ENCODE measurements around the gene NOTCH4. TPM values are rescaled to one million over a fixed set of nuclear protein-coding genes. Genes with fewer than 3 reads are reported as not detected.

The NOTCH4 gene
- total and polyA plus RNA-seq, 9 of the 15 experiments (the other 6 are each of a cell fraction or from before 2014, with no cell fraction given): 0.24 to 4.3 (median 1.7) TPM

GRCh38 chr6:32195902-32196681 is 27.8 kb downstream of the NOTCH4 start (continued):
- TF ChIP-seq CGGBP1 (CRISPR knock-in tag; IDR thresholded peaks at IDR 0.05) (0 out of 2 replicates have a peak, but pooled peaks have one; percentile 3), ZNF76 (CRISPR knock-in tag; IDR thresholded peaks at IDR 0.05; ENCODE audit: borderline replicate concordance) (peak; percentile 39; the same call in 1 of the 2 replicates), RCOR1 (IDR thresholded peaks at IDR 0.05; ENCODE audit: borderline replicate concordance in 1 of 2, low read depth in 2 of 2, low read length in 2 of 2) (peak in 1 of 2 experiments; percentile 1; a peak in 2 of 4 replicates), KHSRP (IDR thresholded peaks at IDR 0.05) (peak; percentile 88), E2F4 (CRISPR knock-in tag; IDR thresholded peaks at IDR 0.05; ENCODE audit: low read depth) (0 out of 2 replicates have a peak, but pooled peaks have one; percentile 40), GATAD2B (IDR thresholded peaks at IDR 0.05; ENCODE audit: borderline replicate concordance) (peak; percentile 58; the same call in 1 of the 2 replicates), MTA1 (IDR thresholded peaks at IDR 0.05; ENCODE audit: borderline replicate concordance) (peak; percentile 97), RFX1 (IDR thresholded peaks at IDR 0.05) (peak; percentile 94), ZNF589 (CRISPR knock-in tag; IDR thresholded peaks at IDR 0.05; ENCODE audit: low read depth) (peak; percentile 88), IFI16 (CRISPR knock-in tag; IDR thresholded peaks at IDR 0.05) (no peak), CBX3 (IDR thresholded peaks at IDR 0.05; ENCODE audit: borderline replicate concordance in 1 of 2, low read length in 2 of 2) (peak in 1 of 2 experiments; percentile 71; a peak in 1 of 3 replicates), FOXK1 (CRISPR knock-in tag; IDR thresholded peaks at IDR 0.05; ENCODE audit: borderline replicate concordance) (0 out of 2 replicates have a peak, but pooled peaks have one; percentile 53), KAT2B (IDR thresholded peaks at IDR 0.05; ENCODE audit: low read depth, low read length) (no peak), ZBTB26 (CRISPR knock-in tag; IDR thresholded peaks at IDR 0.05) (no peak), MAZ (CRISPR knock-in tag; conservative IDR thresholded peaks at IDR 0.05 in 1 of 2, IDR thresholded peaks at IDR 0.05 in 1 of 2) (peak; percentile 11 to 95; a peak in 3 of 4 replicates), FIP1L1 (IDR thresholded peaks at IDR 0.05; ENCODE audit: low read depth, low read length, poor library complexity, severe bottlenecking) (peak; percentile 86), PHF20 (IDR thresholded peaks at IDR 0.05; ENCODE audit: partially characterized antibody) (peak; percentile 79), ZNF639 (CRISPR knock-in tag; conservative IDR thresholded peaks at IDR 0.05 in 1 of 2, IDR thresholded peaks at IDR 0.05 in 1 of 2) (peak in 1 of 2 experiments; percentile 91; a peak in 2 of 4 replicates), TFAP4 (CRISPR knock-in tag; IDR thresholded peaks at IDR 0.05; ENCODE audit: borderline replicate concordance) (peak; percentile 51; the same call in 1 of the 2 replicates), HCFC1 (IDR thresholded peaks at IDR 0.05; ENCODE audit: low read depth, low read length) (peak; percentile 80), ELF4 (CRISPR knock-in tag; IDR thresholded peaks at IDR 0.05) (peak; percentile 48; the same call in 1 of the 2 replicates), ZNF316 (IDR thresholded peaks at IDR 0.05) (peak; percentile 99)

Measured in K562 (cell line).